Osteocyte (in vitro differentiated cells): Measurements from ENCODE around the gene LARGE1. TPM values are rescaled to one million over a fixed set of nuclear protein-coding genes. Genes with fewer than 3 reads are reported as not detected.

ENCODE experiments used
- DNase-seq: peaks from one replicate; pipeline ENCODE4 v3.0.0; 2021; ENCODE audit warnings: mixed read lengths; ENCODE audit not compliant: unreplicated experiment; ENCODE audit errors: extremely low spot score
- H3K27ac Mint-ChIP-seq: one replicate; pipeline ENCODE4 v1.8.0; 2021; ENCODE audit warnings: mild to moderate bottlenecking, mixed read lengths; ENCODE audit not compliant: unreplicated experiment
- H3K27me3 Mint-ChIP-seq: one replicate; pipeline ENCODE4 v1.8.0; 2021; ENCODE audit warnings: mixed read lengths; ENCODE audit not compliant: unreplicated experiment
- H3K36me3 Mint-ChIP-seq: one replicate; pipeline ENCODE4 v1.8.0; 2021; ENCODE audit warnings: mixed read lengths; ENCODE audit not compliant: unreplicated experiment
- H3K4me1 Mint-ChIP-seq: one replicate; pipeline ENCODE4 v1.8.0; 2021; ENCODE audit warnings: mixed read lengths; ENCODE audit not compliant: unreplicated experiment
- H3K4me3 Mint-ChIP-seq: one replicate; pipeline ENCODE4 v1.8.0; 2021; ENCODE audit warnings: mild to moderate bottlenecking, moderate library complexity, mixed read lengths; ENCODE audit not compliant: unreplicated experiment
- H3K9me3 Mint-ChIP-seq: one replicate; pipeline ENCODE4 v1.8.0; 2021; ENCODE audit warnings: mixed read lengths; ENCODE audit not compliant: unreplicated experiment
- total RNA-seq: library from RNA; stranded (reverse); gene quantifications from 2 replicates; pipeline ENCODE4 v1.2.1, GENCODE V29; 2021
- TF ChIP-seq, protein P1 (sequence below): fragments of 200-600 bp; sonication (generic); IDR thresholded peaks from 2 replicates; pipeline ENCODE4 v1.5.0; 2021; ENCODE audit warnings: antibody characterized with exemption, mild to moderate bottlenecking, moderate library complexity

The LARGE1 gene
- total RNA-seq, 1 donor from 2014 or later = 17.6 TPM

DNA sequence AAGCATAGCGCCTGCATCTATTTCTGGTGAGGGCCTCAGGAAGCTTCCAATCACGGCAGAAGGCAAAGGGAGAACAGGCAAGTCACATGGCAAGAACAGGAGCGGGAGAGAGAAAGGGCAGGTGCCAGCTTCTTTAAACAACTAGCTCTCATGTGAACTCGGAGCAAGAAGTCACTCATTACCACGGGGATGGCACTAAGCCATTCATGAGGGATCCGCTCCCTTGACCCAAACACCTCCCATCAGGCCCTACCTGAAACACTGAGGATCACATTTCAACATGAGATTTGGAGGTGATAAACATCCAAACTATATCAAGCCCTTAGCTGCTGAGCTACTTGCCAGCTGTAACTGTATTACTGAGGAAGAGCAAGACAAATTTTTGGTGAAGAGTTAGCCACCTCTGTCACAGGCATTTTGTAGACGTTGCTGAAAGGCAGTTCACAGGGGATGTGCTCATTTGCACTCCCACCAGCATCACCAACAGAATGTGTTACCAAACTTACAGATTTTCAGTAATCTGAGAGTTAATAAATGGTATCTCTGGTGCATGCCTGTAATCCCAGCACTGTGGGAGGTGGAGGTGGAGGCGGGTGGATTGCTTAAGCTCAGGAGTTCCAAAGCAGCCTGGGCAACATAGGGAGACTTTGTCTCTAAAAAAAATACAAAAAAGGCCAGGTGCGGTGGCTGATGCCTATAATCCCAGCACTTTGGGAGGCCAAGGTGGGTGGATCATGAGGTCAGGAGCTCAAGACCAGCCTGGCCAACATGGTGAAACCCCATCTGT lies 398.2 kb downstream of the LARGE1 start:
- Mint-ChIP-seq H3K36me3 (no peaks in the 10 kb centered on the region), H3K9me3 (no peaks in the 10 kb centered on the region), H3K27me3 (no peaks in the 10 kb centered on the region), H3K4me1 (peaks cover 9% of the 10 kb centered on the region), H3K27ac (no peak overlapping the region), H3K4me3 (no peak overlapping the region)
- TF ChIP-seq, protein P1, sequence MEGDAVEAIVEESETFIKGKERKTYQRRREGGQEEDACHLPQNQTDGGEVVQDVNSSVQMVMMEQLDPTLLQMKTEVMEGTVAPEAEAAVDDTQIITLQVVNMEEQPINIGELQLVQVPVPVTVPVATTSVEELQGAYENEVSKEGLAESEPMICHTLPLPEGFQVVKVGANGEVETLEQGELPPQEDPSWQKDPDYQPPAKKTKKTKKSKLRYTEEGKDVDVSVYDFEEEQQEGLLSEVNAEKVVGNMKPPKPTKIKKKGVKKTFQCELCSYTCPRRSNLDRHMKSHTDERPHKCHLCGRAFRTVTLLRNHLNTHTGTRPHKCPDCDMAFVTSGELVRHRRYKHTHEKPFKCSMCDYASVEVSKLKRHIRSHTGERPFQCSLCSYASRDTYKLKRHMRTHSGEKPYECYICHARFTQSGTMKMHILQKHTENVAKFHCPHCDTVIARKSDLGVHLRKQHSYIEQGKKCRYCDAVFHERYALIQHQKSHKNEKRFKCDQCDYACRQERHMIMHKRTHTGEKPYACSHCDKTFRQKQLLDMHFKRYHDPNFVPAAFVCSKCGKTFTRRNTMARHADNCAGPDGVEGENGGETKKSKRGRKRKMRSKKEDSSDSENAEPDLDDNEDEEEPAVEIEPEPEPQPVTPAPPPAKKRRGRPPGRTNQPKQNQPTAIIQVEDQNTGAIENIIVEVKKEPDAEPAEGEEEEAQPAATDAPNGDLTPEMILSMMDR = no peak
- no peak for DNase-seq

DNA sequence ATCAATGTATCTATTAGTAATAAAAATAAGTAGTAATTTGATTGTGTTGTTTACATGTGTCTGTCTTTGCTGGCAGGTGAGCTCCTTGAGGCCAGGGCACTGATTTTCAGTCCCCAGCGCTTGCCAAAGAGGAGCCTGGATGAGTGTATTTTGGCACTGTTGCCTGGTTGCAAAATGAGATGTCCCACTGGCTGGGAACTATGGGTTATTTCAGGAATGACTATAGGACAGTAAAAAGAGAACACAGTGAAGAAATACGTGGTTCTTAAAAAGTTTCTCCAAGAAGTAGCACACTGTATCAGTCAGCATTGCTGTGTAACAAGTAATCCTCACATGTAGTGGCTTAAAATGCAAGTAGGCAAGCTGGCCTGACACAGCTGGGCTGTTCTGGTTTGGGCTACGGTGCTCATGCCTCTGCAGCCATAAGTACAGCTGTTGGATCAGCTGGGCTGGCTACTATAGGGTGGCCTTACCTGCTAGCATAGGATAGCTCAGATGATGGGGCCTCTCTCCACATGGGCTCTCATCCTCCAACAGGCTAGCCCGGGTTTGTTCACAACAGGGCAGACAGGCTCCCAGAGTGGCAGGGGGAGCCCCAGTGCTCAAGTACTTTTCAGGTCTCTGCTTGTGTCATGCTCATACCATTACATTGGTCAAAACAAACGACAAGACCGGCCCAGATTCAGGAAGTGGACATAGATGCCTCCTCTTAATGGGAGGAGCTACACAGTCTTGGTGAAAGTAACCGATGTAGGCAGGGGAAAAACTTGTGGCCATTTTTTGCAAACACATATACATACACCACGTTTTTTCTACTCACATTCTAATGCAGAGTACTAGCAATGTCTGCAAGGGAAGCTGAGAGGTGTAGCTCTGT lies 399.1 kb downstream of the LARGE1 start:
- H3K36me3 Mint-ChIP-seq = no peaks in the 10 kb centered on the region
- TF ChIP-seq, protein P1 = no peak
- no peak overlapping the region for H3K4me3 Mint-ChIP-seq
- DNase-seq = no peak
- no peaks in the 10 kb centered on the region for H3K9me3 Mint-ChIP-seq
- H3K27ac Mint-ChIP-seq = no peak overlapping the region
- no peaks in the 10 kb centered on the region for H3K27me3 Mint-ChIP-seq
- H3K4me1 Mint-ChIP-seq = peaks cover 9% of the 10 kb centered on the region

- no peaks in the 10 kb centered on the region for H3K9me3 Mint-ChIP-seq
- H3K27me3 Mint-ChIP-seq = no peaks in the 10 kb centered on the region
- TF ChIP-seq, protein P1 = no peak
- no peak overlapping the region for H3K4me3 Mint-ChIP-seq
- no peaks in the 10 kb centered on the region for H3K36me3 Mint-ChIP-seq
- DNase-seq = no peak
- H3K27ac Mint-ChIP-seq = no peak overlapping the region
- H3K4me1 Mint-ChIP-seq = peaks cover 9% of the 10 kb centered on the region
These were observed 400.0 kb downstream of the LARGE1 start for GRCh38 chr22:33519974-33520903.

GRCh38 chr22:33519071-33519973 lies 401.0 kb downstream of the LARGE1 start:
- peaks cover 5% of the 10 kb centered on the region for H3K4me1 Mint-ChIP-seq
- no peaks in the 10 kb centered on the region for H3K36me3 Mint-ChIP-seq
- H3K4me3 Mint-ChIP-seq = no peak overlapping the region
- DNase-seq = no peak
- H3K27me3 Mint-ChIP-seq = no peaks in the 10 kb centered on the region
- no peaks in the 10 kb centered on the region for H3K9me3 Mint-ChIP-seq
- TF ChIP-seq, protein P1 = peak; percentile 73
- H3K27ac Mint-ChIP-seq = no peak overlapping the region
